ENCODE measurements around the gene TIMM17B. TPM values are rescaled to one million over a fixed set of nuclear protein-coding genes. Genes with fewer than 3 reads are reported as not detected.

The TIMM17B gene
- total and polyA plus RNA-seq, 2 donors from 2014 or later = 44.8 to 109 TPM

GRCh38 chrX:48913605-48914366, 16.2 kb upstream of the TIMM17B start:
- H3K27me3 ChIP-seq (ENCODE audit: control insufficient read depth, insufficient read depth, low read length) = no peaks in the 10 kb centered on the region
- no peak for TF ChIP-seq CTCF (IDR thresholded peaks at IDR 0.05; ENCODE audit: borderline replicate concordance, extremely low read depth, insufficient read depth)
- DNase-seq (peak in 1 of 5 donors; percentile 46), FAIRE-seq (no peak)
- H3K36me3 ChIP-seq (ENCODE audit: control insufficient read depth in 2 of 3, insufficient read depth in 3 of 3, low read length in 3 of 3) = no peaks in the 10 kb centered on the region
- H3K9ac ChIP-seq (ENCODE audit: low read length in 3 of 3) = no peak overlapping the region
- intact Hi-C loops (cut with DNase I) = no loop called here
- no peak overlapping the region for H3K4me3 ChIP-seq (ENCODE audit: low read length in 3 of 3)
- peaks cover 0 to 15% (median 0%) of the 10 kb centered on the region in 3 donors for H3K4me1 ChIP-seq (ENCODE audit: control insufficient read depth in 2 of 3, insufficient read depth in 2 of 3, low read depth in 1 of 3, low read length in 3 of 3)
- H3K9me3 ChIP-seq (ENCODE audit: control insufficient read depth in 2 of 3, insufficient read depth in 1 of 3, low read length in 3 of 3) = no peaks in the 10 kb centered on the region
- H3K27ac ChIP-seq (ENCODE audit: low read depth in 2 of 2, low read length in 2 of 2) = no peak overlapping the region

- H3K4me3 ChIP-seq (ENCODE audit: low read length in 3 of 3) = peak within 1 kb of the TSS; percentile 93 to 96 (median 94)
- FAIRE-seq (no peak), DNase-seq (peak; percentile 84 to 94 (median 89))
- peak within 1 kb of the TSS; percentile 83 to 90 for H3K27ac ChIP-seq (ENCODE audit: low read depth in 2 of 2, low read length in 2 of 2)
- peaks cover 0 to 10% (median 0%) of the 10 kb centered on the region in 3 donors for H3K4me1 ChIP-seq (ENCODE audit: control insufficient read depth in 2 of 3, insufficient read depth in 2 of 3, low read depth in 1 of 3, low read length in 3 of 3)
- intact Hi-C loops (cut with DNase I) = no loop called here
- H3K9me3 ChIP-seq (ENCODE audit: control insufficient read depth in 2 of 3, insufficient read depth in 1 of 3, low read length in 3 of 3) = no peaks in the 10 kb centered on the region
- peak within 1 kb of the TSS; percentile 69 to 87 (median 77) for H3K9ac ChIP-seq (ENCODE audit: low read length in 3 of 3)
- no peaks in the 10 kb centered on the region for H3K27me3 ChIP-seq (ENCODE audit: control insufficient read depth, insufficient read depth, low read length)
- no peaks in the 10 kb centered on the region for H3K36me3 ChIP-seq (ENCODE audit: control insufficient read depth in 2 of 3, insufficient read depth in 3 of 3, low read length in 3 of 3)
- no peak for TF ChIP-seq CTCF (IDR thresholded peaks at IDR 0.05; ENCODE audit: borderline replicate concordance, extremely low read depth, insufficient read depth)
Observed at GRCh38 chrX:48911412-48912182, 14.0 kb upstream of the TIMM17B start, which contains the start of gene SLC35A2. Gene SLC35A2 (minus strand): TSS chrX:48911646. CDS start chrX:48911636, 10 bp downstream.

GRCh38 chrX:48910926-48911411, 13.4 kb upstream of the TIMM17B start:
- Histone ChIP-seq H3K36me3 (ENCODE audit: control insufficient read depth in 2 of 3, insufficient read depth in 3 of 3, low read length in 3 of 3) (no peaks in the 10 kb centered on the region), H3K4me1 (ENCODE audit: control insufficient read depth in 2 of 3, insufficient read depth in 2 of 3, low read depth in 1 of 3, low read length in 3 of 3) (peaks cover 0 to 10% (median 0%) of the 10 kb centered on the region in 3 donors), H3K27ac (ENCODE audit: low read depth in 2 of 2, low read length in 2 of 2) (no peak overlapping the region), H3K9ac (ENCODE audit: low read length in 3 of 3) (peak overlapping the region; percentile 55 to 87 (median 69)), H3K9me3 (ENCODE audit: control insufficient read depth in 2 of 3, insufficient read depth in 1 of 3, low read length in 3 of 3) (no peaks in the 10 kb centered on the region), H3K27me3 (ENCODE audit: control insufficient read depth, insufficient read depth, low read length) (no peaks in the 10 kb centered on the region), H3K4me3 (ENCODE audit: low read length in 3 of 3) (peak overlapping the region; percentile 93 to 96 (median 94))
- DNase-seq = peak in 2 of 5 donors; percentile 6 to 21
- FAIRE-seq = no peak
- TF ChIP-seq CTCF (IDR thresholded peaks at IDR 0.05; ENCODE audit: borderline replicate concordance, extremely low read depth, insufficient read depth) = no peak
- intact Hi-C loops (cut with DNase I) = no loop called here

Data from kidney (tissue), 14 donors.